ENCODE results near the gene C1orf226. TPM values are rescaled to one million over a fixed set of nuclear protein-coding genes. Genes with fewer than 3 reads are reported as not detected.

The C1orf226 gene
- total RNA-seq, 2 experiments from 2014 or later: 0.04 TPM; not detected in 1

DNA sequence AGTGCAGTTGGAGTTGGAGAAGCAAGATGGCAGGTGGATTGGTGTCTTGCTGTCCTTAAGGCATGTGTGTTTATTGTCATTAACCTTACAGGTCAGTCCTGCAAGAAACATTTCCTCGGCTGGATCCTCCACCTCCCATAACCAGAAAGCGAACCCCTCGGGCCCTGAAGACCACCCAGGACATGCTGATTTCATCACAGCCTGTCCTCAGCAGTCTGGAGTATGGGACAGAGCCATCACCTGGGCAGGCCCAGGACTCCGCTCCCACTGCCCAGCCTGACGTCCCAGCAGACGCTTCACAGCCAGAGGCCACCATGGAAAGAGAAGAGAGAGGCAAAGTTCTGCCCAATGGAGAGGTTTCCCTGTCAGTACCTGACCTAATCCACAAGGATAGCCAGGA lies 1.6 kb downstream of the C1orf226 start:
- ChIA-PET CTCF (no interaction called here), POLR2A (no interaction called here)

DNA sequence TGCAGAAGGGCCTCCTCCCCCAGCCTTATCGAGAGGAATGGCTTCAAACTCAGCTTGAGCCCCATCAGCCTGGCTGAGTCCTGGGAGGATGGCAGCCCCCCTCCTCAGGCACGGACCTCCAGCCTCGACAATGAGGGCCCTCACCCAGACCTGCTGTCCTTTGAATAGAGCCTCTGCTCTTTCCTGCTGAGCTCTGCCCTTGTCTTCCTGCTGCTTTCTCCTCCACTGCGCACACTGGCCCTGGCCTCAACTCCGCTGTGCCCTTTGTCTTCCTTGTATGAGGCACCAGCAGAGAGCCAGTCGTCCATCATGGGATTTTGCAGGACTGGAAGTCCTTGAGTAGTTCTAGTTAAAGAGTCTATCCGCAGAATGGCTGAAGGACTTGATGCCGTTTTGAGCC lies 2.0 kb downstream of the C1orf226 start:
- CTCF ChIA-PET: no interaction called here
- POLR2A ChIA-PET: no interaction called here

DNA sequence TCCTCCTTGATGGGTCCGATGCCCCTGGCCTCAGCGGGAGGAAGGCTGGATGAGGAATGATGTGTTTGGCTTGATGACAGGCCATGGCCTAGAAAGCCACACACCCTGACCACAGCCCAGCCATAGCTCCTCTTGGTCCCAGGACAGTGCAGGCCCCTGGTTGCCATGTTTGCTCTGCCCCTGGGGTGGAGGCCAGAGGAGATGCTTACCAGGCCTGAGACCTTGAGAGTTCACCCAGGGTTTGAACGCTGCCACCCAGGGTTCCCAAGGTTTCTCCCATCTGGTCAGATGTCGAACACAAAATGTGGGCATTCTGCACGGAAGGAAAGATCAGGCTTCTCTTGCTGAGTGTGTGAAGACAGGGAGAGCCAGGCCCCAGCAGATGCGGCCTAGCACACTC lies 2.6 kb downstream of the C1orf226 start:
- POLR2A ChIA-PET: no interaction called here
- CTCF ChIA-PET: no interaction called here

DNA sequence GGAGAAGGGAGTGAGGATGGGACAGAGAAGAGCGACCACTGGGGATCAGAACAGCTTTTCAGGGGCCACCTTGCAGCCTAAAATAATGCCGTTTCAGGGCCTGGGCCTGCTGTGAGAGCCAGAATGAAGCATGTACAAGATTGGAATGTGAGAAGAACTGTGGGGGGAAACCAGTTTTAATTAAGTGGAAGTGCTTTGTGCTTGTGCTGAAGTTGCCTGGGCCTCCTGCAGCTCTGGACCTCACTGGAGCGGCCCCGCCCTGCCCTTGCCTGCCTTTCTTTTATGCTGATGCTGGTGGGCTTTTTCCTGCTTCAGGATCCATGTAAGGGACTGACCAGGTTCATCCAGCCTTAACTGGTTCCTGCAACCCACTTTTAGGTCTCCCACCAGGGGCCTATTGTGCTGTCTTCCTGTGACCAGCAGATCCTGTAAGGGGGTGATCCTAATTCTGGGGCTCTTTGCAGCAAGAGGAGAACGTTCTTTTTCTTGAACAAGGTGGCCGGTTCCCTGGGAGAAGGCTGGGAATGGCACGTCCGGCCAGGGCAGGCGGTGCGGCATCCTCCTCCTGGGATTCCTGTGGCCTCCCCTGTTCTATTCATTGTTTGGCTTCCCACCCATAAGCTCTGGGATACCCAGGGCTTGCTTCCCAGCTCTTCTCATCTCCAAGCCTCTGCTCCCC lies 3.2 kb downstream of the C1orf226 start:
- POLR2A ChIA-PET: no interaction called here
- CTCF ChIA-PET: no interaction called here

DNA sequence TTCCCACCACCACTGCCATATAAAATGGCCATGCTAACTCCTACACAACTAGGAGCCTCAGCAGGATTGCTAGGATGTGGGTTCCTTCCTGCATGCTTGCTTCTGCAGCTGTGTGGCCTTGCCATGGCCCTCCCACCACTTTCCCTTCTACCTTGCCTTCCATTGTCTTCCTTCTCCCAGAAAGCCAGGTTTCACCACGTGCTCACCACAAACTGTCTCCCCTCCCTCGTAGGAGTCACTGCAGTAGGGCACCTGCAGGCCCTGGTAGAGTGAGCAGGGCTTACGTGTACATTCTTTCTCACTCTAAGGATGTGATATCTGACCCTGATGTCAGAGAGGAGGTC lies 3.7 kb downstream of the C1orf226 start:
- ChIA-PET CTCF (no interaction called here), POLR2A (no interaction called here)

DNA sequence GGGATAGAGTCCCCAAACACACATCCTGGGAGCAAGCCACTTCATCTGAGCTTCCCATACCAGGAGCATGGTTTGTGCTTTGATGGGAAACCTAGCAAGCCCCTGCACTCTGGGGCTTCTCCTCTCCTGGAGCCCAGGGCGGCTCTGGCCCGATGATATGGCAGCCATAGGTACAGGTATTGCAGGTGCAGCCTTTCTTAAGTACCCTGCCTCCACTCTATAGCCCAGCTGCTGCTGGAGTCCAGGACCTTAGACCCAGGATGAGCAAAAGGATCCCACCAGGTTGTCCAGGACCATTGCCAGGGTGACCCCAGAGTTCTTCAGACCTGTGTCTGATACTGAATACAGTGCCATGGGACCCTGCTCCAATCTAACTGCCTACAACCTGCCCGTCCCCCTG lies 4.2 kb downstream of the C1orf226 start:
- POLR2A ChIA-PET: no interaction called here

DNA sequence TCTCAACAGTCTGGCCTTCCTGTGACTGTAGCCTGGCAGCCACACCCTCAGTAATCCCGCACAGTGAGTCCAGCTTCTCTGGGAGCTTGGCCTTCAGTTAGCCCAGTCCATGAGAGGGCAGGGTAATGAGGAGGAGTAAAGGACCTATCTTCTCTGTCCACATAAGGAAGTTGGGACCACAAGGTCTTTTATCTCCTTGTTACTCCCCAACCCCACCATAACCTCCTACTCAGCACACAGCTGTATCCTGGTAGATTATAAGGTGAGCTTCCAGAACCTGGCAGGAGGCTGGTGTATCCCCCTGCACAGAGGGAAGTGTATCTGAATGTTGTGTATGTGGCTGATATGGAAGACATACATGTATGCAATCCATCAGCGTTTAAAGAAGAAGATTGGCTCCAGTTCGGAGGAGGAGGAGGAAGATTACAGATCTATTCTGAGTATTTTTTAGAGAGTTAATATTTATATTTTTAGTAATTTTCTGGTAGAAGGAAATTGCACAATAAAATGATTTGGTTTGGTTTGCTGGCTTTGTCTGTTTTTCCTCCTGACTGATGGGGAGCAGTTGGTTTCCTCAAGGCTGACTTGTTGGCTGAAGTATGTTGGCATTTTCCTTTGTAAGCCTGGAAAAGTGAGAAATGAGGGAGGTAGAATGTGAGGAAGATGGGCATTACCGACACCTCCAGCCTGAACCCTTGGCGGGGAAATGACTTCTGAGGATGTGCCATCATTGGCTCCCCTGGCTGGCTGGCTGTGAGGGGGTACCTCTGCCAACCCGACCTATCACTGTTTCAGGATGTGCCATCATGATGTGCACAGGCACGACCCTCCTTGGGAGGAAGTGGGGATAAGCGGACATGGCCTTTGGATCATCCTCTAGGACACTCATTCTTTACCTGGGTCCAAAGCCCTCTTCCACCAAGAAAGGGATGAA lies 5.0 kb downstream of the C1orf226 start:
- POLR2A ChIA-PET: no interaction called here
- CTCF ChIA-PET: no interaction called here

More for the DNA sequence above, 4.2 kb downstream of the C1orf226 start:
- CTCF ChIA-PET: no interaction called here

DNA sequence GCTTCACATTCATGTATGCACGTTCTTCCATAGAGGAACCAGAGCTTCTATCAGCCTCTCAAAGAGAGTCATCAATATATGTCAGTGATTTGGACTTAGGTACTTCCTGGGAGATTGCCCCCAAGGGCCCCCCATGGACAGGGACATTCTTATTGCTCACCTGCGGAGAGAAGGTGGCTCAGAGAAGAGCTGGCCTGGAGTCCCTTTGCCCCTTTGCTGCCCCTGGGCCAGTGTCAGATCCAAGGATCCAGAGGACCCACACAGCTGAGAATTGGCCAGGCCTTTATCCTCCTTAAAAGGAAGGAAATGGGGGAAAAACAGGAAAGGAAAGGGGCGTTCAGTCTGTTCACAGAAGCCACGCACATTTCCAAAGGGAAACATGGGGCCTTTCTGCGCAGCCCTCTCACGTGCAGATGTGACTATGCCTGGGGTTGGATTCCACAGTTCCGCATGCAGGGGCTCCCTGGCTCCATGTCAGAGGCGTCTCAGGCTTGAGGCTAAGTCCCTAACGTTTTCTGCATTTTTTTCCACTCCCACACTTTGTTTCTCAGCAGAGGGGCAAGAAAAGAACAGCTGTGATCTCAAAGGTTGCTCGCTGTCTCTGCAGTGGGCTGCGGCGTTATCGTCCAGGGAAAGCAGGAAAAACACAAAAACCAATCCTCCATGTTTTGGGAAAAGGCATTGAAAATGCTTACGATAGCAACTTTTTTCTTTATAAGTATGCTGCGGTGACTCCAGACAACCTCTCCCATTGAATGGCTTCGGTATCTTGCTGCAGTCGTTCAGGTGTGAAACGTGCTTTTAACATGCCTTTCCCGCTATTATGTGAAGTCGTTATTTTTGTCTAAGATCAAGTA lies 5.9 kb downstream of the C1orf226 start:
- CTCF ChIA-PET: no interaction called here
- POLR2A ChIA-PET: no interaction called here

DNA sequence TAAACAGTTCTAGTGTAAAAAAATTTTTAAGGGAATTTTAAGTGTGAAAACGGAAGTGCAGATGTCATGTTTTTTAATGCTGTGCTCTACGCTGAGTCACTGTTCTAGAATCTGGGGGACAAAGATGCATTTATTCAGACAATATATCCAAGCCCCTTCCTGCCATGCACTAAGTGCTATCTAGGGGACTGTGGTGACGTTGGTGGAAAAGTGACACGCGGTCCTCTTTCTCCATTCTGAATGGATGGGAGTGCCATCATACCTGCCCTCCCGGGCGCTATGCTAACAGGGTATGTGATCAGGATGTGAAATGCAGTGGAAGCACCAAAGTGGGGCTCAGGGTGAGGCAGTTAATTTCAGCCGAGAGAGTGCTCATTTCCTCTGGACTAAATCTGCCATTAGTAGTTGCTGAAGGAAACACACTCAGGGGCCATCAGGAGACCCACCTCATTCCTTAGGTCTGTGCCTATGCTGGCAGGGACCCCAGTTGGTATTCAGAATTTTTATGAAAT lies 6.6 kb downstream of the C1orf226 start:
- ChIA-PET CTCF (interaction anchor here (1.3 kb wide), 1 partner anchor 332 kb away, joined by 4 read pairs; no protein-coding TSS in a partner anchor), POLR2A (no interaction called here)

DNA sequence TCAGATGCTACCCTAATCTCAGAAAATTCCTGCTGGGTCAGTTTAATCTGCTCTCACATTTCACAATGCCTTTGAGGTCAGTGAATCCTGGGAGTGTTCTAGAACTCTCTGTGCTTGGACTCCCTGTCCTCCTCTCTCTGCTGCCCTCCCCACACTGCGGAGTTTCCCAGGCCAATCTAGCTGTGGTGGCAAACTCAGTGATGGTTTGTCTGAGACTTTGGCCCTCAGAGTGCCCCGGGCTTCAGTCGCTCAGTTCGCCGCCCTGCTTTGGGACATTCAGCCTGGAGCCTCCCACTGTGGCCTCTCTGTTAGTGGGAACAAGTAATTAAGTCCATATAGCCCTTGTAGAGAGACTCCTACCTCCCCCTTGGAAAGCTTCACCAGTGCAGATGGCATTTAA lies 7.1 kb downstream of the C1orf226 start:
- POLR2A ChIA-PET: no interaction called here

DNA sequence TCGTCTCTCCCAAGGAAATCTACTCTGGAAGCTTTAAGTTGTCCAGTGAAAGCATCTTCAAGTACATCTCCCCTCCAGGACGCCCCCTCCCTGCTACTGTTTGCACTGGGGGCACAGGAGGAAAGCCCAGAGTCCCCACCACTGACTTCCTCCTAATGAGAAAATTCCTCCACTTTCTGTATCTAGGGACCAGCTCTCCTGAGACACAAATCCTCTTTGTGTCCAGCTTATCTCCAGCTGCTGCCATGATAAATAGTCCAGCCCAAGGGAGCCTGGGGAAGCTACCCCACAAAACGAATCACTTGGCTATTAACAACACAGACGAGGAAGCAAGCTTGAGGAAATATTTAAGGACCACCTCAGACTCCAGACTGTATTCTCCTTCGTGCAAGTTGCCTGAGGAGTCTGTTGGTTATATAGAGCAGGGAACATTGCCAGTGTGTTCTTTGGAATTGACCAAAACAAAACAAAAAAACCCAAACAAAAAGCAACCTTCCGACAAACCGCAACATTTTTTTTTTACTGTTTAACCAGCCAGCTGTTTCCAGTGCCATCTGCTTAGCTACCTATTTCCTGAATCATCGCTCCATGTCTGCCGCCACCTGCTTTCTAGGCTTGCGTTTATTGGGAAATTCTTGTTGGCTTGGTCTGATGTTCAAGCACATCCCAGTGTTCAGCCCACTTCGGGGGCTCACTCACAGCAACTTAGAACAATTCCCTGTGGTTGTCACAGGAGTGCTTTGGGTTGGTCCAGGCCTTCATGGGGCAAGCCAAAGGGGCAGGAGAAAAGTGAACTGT lies 7.7 kb downstream of the C1orf226 start:
- ChIA-PET POLR2A (no interaction called here), CTCF (interaction anchor here (1.3 kb wide), 1 partner anchor 333 kb away, joined by 4 read pairs; no protein-coding TSS in a partner anchor)

More for the DNA sequence above, 7.1 kb downstream of the C1orf226 start:
- CTCF ChIA-PET: interaction anchor here (1.3 kb wide), 1 partner anchor 332 kb away, joined by 4 read pairs; no protein-coding TSS in a partner anchor

DNA sequence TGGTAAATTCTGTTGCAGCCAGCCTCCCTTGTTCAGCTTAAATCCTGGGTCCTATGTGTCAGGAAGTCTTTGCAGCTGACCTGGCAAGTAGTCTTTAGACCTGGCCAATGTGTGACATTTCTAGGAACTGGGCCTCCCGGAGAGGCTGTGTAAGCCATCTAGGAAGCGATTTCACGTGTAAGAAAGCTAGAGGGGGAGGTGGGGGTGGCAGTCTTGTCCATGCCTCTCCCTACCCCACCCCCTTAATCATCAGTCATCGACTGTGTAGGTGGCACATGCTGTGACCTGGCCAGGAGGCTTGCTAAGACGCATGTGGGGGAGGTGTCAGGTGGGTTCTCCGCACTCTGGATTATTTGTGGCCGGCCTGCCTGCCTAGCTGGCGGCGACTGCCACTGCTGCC lies 8.4 kb downstream of the C1orf226 start:
- POLR2A ChIA-PET: no interaction called here

DNA sequence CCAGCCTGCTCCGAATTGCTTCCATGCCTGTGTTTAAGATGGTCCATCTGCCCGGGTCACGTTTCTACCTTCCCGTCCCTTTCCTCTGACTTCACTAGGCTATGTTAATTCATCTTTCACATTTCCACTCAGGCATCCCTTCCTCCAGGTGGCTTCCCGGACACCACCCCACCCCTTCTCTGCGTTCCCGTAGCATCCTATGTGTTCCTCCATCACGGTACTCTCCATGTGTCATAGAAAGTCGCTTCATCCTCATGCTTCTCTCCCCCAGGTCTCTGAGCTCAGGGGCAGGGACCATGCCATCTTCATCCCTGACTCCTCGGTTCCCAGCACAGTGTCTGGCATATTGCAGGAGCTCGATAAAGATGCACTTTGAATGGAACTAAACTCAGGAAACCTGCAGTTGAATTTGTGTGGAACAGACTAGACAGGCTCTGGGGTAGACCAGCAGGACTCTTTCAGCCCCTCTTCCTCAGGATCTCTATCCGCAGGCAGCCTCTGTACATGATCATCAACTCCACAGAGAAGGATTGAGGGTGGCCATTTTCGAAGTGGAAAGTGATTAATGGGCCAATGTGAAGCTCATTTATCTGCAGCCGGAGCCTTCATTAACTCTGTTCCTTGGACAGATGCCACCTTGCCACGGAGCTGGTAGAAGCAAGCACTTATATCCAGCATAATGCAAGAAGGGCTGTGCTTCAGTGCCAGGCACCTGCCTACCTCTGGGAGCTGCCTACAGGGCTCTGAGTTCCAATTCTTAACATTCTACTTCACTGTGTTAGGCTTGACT lies 9.1 kb downstream of the C1orf226 start:
- ChIA-PET CTCF (interaction anchor here (1.3 kb wide), 1 partner anchor 334 kb away, joined by 4 read pairs; no protein-coding TSS in a partner anchor), POLR2A (no interaction called here)

More for the DNA sequence above, 8.4 kb downstream of the C1orf226 start:
- CTCF ChIA-PET: no interaction called here

DNA sequence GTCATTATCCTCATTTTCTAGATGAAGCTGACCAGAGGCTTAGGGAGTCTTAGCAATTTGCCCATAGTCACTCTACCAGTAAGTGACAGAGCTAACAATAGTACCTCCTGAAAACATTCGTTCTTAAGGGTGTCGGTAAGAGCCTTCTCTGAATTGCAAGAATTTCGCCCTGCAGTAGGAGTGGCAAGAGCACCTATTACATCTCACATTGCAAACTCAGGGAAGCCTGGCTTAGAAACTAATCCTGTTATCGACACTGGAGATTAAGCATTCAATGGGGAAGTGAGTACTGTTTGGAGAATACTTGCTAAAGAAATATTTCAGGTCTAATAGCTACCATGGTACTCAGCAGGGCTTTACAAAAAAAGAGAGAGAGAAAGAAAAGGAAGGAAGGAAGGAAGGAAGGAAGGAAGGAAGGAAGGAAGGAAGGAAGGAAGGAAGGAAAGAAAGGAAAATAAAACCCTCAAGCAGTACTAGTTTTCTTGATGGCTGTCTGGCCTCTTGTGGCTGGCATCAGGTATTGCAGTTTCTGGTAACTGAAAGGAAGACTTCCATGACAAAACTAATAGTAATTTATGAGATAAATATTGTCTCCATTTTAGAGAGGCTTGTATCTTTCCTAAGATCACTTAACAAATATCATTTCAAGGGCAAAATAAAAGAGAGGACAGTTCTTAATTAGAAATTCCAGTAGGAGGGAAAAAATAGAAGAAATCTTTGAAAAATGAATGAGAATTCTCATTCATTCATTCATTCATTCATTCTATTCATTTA lies 10.4 kb downstream of the C1orf226 start:
- ChIA-PET CTCF (interaction anchor here (1.3 kb wide), 1 partner anchor 336 kb away, joined by 4 read pairs; no protein-coding TSS in a partner anchor), POLR2A (no interaction called here)

DNA sequence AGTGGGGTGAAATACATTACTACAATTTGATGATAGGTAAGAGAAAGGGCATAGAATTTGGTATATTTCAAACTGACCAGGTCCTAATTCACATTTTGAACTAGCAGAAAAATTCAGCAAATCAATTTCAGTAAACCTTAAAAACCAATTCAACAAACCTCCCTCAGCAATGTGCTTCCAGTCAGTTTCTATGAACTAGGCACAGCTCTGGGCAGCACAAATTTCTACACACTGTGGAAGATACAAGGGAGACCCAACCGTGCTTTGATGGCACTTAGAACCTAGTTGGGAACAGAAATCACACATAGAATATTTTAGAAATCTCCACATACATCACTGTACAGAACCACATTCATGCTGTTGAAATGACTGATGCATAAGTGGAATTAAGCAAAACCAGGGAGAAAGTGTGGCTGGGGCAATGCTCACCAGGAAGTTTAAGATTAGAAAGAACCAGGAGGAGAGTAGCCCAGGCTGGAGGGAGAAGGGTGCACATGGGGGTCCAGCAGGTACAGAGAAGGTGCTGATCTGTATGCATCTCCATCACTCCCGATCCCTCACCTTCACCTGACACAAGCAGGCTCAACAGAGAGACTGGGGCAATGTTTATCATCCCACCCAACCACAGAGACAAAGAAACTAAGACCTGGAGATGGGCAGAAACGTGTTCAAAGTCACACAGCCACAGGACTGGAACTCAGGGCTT lies 14.8 kb downstream of the C1orf226 start:
- ChIA-PET POLR2A (no interaction called here), CTCF (no interaction called here)

DNA sequence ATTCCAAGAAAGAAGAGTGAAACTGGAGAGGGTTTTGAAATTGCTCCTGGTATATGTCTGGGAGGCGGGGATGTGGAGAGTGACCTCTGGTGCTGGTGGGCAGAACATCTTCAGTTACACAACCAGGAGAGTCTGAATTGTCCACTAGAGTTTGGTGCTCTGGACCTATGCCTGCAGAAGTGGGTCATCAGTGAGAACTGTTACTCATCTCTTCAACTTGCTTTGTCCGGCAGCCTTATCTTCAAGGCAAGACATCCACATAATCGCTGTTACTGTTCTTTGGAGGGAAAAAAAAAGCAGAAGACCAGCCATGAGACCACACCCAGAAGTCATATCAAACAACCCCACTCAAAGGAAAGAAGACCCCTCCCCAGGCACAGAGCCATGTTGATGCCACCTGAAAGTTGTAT lies 15.5 kb downstream of the C1orf226 start:
- CTCF ChIA-PET: no interaction called here
- POLR2A ChIA-PET: no interaction called here

DNA sequence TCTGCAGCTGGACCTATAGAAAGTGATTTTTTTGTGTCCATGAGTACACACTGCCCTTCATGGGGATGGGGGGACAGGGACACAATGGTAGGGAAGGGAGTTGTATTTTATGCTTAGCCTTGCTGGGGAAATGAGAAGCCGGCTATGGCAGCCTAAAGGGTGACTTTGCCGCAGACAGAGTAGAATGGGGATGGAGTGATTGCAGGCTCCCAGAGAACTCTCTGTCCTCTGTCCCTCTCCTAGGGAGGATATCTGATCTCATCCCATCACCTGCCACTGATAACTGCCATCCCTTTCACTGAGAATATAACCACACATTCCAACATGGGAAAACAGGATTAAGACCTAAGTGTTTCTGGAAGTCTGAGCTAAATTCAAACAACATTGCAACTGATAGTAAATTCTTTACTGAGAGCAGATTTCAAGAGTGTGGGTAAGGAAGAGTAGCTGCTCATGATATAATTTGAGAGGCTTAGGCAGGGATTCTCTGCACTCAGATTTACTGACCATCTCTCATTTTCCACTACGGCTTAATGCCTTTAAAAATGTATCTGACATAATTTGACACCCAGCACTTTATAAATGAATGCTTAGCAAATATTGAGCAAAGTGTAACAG lies 16.5 kb downstream of the C1orf226 start:
- POLR2A ChIA-PET: no interaction called here
- CTCF ChIA-PET: no interaction called here

All from activated CD8-positive, alpha-beta memory T cell treated with anti-CD3 and anti-CD28 coated beads for 36 hours (primary cell).